Measurements from ENCODE around the gene THRB. TPM values are rescaled to one million over a fixed set of nuclear protein-coding genes. Genes with fewer than 3 reads are reported as not detected.
A peak's percentile ranks its signal among the peaks of the same experiment; 100 is the strongest.

THRB gene
- total RNA-seq, 2 experiments from 2014 or later, result not detected

DNA sequence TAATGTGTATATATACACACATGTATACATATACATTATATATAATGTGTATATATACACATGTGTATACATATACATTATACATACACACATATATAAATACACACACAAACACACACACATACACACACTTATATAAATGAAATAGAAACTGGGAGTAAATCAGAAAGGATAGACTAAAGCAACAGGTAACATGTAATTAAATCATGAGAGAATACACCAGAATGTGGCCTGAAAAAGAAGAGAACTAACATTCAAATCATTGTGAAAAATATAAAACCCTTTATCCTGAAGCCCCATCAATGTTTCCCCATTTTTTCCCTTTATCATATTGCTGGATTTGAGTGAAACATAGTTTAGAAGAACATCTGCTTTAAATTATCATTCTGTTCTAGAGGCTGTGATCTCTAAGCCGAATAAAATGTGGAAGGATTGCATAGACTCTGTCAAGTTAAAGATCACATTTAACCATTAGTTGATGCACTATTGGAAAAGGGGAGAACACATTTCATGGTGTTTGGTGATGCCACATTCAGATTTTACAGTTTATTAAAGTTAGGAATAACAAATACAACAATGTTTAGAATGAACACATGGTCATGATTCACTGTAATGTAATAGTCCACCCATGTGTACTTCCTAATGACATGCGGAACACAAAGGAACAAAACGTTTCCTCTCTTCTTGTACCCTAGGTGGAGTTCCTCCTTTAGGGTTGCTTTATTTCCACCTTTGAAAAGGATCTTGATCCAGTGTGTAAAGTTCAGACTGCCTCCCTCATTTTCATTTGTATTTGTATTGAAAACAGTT, 12.5 kb upstream of the THRB start:
- Mint-ChIP-seq H3K4me3 (no peak overlapping the region), H3K4me1 (peaks cover 3% of the 10 kb centered on the region), H3K36me3 (ENCODE audit: low read depth) (no peaks in the 10 kb centered on the region), H3K9me3 (no peaks in the 10 kb centered on the region), H3K27me3 (peaks cover 3% of the 10 kb centered on the region), H3K27ac (no peak overlapping the region)
- DNase-seq, result no peak
- ChIA-PET CTCF (no interaction called here), POLR2A (no interaction called here)

- H3K36me3 Mint-ChIP-seq (ENCODE audit: low read depth), result no peaks in the 10 kb centered on the region
These were observed 11.3 kb upstream of the THRB start for GRCh38 chr3:24505691-24506550.

DNA sequence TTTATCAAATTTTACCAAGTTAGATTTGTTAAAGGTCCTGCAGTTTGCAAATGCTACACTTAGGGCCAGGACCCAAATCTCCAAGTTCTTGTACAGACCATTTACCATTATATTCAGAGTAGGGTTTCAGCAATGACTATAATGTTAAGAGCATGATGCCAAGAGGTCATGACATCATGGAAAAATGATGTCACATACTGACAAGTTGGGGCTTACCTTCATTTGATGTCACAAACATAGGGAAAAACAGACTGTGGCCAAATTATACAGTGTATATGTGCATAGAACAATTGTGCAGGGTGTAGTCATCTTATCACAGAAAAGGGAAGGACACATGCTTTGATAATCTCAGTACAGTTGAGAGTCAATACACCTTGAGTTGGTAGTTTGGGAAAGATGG, 10.1 kb upstream of the THRB start:
- POLR2A ChIA-PET, result interaction anchor here (0.7 kb wide), 1 partner anchor 178 kb away, joined by 3 read pairs; no protein-coding TSS in a partner anchor
- no peak for DNase-seq
- Mint-ChIP-seq H3K4me1 (peaks cover 3% of the 10 kb centered on the region), H3K36me3 (ENCODE audit: low read depth) (no peaks in the 10 kb centered on the region), H3K27ac (no peak overlapping the region), H3K9me3 (no peaks in the 10 kb centered on the region), H3K27me3 (peaks cover 4% of the 10 kb centered on the region), H3K4me3 (no peak overlapping the region)
- CTCF ChIA-PET, result no interaction called here

More at GRCh38 chr3:24505691-24506550, 11.3 kb upstream of the THRB start:
- Mint-ChIP-seq H3K9me3 (no peaks in the 10 kb centered on the region), H3K27ac (no peak overlapping the region), H3K4me3 (no peak overlapping the region), H3K4me1 (peaks cover 3% of the 10 kb centered on the region), H3K27me3 (peaks cover 3% of the 10 kb centered on the region)
- ChIA-PET POLR2A (interaction anchor here (0.7 kb wide), 1 partner anchor 179 kb away, joined by 3 read pairs; no protein-coding TSS in a partner anchor), CTCF (no interaction called here)
- no peak for DNase-seq

DNA sequence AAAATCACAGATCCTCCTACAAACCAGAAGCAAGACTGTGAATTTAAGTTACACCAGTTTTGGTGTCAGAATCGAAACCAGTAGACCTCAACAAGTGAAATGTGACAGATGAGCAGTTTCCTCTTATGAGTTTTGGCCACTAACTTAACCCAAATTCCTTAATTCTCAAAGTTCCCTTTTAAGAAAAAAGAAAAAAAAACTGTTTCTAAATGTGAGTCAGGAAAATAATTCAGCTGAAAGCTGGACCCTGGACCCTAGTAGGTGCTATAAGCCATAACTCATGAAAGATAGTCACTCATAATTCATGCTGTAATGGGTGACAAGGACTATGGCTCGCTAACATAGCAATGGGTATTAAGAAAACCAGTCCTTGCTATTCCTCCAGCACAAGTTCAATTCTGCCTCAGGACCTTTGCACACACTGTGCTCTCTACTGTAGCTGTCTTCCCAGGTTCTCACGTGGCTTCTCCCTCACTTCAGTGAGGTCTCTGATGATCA, 9.0 kb upstream of the THRB start:
- no peaks in the 10 kb centered on the region for H3K36me3 Mint-ChIP-seq (ENCODE audit: low read depth)
- H3K27me3 Mint-ChIP-seq, result peaks cover 4% of the 10 kb centered on the region
- POLR2A ChIA-PET, result no interaction called here
- no peak overlapping the region for H3K4me3 Mint-ChIP-seq
- peaks cover 3% of the 10 kb centered on the region for H3K4me1 Mint-ChIP-seq
- H3K9me3 Mint-ChIP-seq, result no peaks in the 10 kb centered on the region
- H3K27ac Mint-ChIP-seq, result no peak overlapping the region
- no peak for DNase-seq
- CTCF ChIA-PET, result no interaction called here

DNA sequence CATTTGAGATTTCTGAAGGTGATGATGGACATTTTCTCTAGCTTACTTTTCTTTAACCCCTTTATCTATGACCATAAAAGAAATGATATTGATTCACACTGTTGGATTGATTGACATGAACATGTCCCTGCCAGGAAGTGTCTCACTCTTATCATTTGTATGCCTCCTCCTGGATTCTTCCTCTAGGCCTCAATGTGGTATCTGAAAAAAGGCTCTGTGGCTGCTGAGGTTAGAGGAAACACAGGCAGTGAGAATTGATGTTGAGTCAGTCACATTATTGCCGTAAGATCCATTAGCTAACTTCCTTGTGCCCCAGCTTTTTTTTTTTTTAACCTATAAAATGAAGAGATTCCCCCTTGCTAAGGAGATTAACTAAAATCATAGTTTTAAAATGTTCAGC, 8.0 kb upstream of the THRB start:
- H3K36me3 Mint-ChIP-seq (ENCODE audit: low read depth), result no peaks in the 10 kb centered on the region
- CTCF ChIA-PET, result interaction anchor here (0.6 kb wide), 1 partner anchor 126 kb away, joined by 3 read pairs; no protein-coding TSS in a partner anchor
- H3K27ac Mint-ChIP-seq, result no peak overlapping the region
- no peaks in the 10 kb centered on the region for H3K9me3 Mint-ChIP-seq
- no peak overlapping the region for H3K4me3 Mint-ChIP-seq
- peaks cover 3% of the 10 kb centered on the region for H3K4me1 Mint-ChIP-seq
- no peak for DNase-seq
- H3K27me3 Mint-ChIP-seq, result peaks cover 11% of the 10 kb centered on the region
- POLR2A ChIA-PET, result no interaction called here

DNA sequence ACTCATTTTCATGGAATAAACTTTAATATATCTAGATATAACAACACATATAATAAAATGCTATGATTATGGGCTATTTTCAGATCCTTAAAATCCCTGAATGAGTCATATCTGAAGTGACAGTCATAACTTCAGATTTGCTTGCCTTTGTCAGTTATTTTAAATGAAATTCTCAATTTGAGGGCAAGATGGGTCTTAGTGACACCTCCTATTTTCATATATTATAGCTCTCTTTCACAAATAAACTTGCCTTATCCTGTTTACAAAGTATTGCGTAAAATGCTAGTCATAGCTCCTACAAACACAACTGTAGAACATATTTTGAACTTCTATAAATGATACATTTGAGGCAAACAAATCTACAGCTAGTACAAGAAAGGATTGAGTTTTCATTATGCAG, 6.2 kb upstream of the THRB start:
- Mint-ChIP-seq H3K27me3 (peaks cover 25% of the 10 kb centered on the region), H3K27ac (no peak overlapping the region), H3K4me1 (peaks cover 3% of the 10 kb centered on the region), H3K36me3 (ENCODE audit: low read depth) (no peaks in the 10 kb centered on the region), H3K9me3 (no peaks in the 10 kb centered on the region), H3K4me3 (no peak overlapping the region)
- no peak for DNase-seq
- CTCF ChIA-PET, result no interaction called here
- POLR2A ChIA-PET, result no interaction called here

DNA sequence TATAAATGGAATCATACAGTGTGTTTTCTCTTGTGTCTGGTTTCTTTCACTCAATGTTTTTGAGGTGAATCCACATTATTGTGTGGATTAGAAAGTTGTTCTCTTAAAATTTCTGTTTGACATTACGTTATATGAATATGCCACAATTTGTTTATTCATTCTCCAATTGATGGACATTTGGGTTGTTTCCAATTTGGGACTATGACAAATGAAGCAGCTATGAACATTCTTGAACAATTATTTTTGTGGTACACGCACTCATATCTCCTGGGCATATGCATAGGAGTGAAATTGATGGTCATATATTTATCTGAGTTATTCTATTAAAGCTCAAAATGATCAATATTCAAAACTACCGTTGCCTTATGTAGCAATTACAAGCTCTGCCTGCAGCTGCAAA, 5.3 kb upstream of the THRB start:
- no peak for DNase-seq
- ChIA-PET CTCF (interaction anchor here (0.6 kb wide), 1 partner anchor 177 kb away, joined by 3 read pairs; no protein-coding TSS in a partner anchor), POLR2A (no interaction called here)
- Mint-ChIP-seq H3K9me3 (no peaks in the 10 kb centered on the region), H3K27ac (no peak overlapping the region), H3K4me3 (no peak overlapping the region), H3K36me3 (ENCODE audit: low read depth) (no peaks in the 10 kb centered on the region), H3K4me1 (peaks cover 5% of the 10 kb centered on the region), H3K27me3 (peaks cover 30% of the 10 kb centered on the region)

GRCh38 chr3:24498796-24499195, 4.1 kb upstream of the THRB start:
- no peak for DNase-seq
- Mint-ChIP-seq H3K36me3 (ENCODE audit: low read depth) (no peaks in the 10 kb centered on the region), H3K27ac (no peak overlapping the region), H3K9me3 (no peaks in the 10 kb centered on the region), H3K27me3 (peaks cover 38% of the 10 kb centered on the region), H3K4me1 (peaks cover 5% of the 10 kb centered on the region), H3K4me3 (no peak overlapping the region)
- ChIA-PET CTCF (no interaction called here), POLR2A (no interaction called here)

GRCh38 chr3:24498391-24498790, 3.7 kb upstream of the THRB start:
- no peaks in the 10 kb centered on the region for H3K36me3 Mint-ChIP-seq (ENCODE audit: low read depth)
- H3K27me3 Mint-ChIP-seq, result peaks cover 42% of the 10 kb centered on the region
- H3K27ac Mint-ChIP-seq, result no peak overlapping the region
- no peak for DNase-seq
- H3K4me1 Mint-ChIP-seq, result peaks cover 5% of the 10 kb centered on the region
- no peak overlapping the region for H3K4me3 Mint-ChIP-seq
- ChIA-PET POLR2A (no interaction called here), CTCF (no interaction called here)
- H3K9me3 Mint-ChIP-seq, result no peaks in the 10 kb centered on the region

DNA sequence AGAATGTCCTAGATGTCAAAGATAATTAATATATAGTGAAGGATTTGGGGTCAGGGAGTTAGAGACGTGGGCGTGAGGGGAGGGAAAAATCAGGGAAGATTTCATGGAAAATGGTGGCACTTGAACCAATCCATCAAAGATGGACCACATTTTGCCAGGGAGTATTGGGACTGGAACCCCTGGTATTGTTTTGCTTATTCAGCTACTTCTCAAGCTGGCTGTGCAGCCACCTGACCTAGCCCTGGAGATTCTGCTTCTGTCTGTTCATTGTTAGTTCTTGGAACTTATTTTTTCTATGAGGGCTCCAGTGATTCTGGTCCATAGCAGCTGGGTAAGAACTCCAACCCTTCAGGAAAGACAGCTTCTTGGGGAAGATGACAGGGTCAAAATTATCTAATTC, 3.3 kb upstream of the THRB start:
- peaks cover 47% of the 10 kb centered on the region for H3K27me3 Mint-ChIP-seq
- ChIA-PET POLR2A (no interaction called here), CTCF (no interaction called here)
- no peaks in the 10 kb centered on the region for H3K9me3 Mint-ChIP-seq
- H3K4me1 Mint-ChIP-seq, result peaks cover 5% of the 10 kb centered on the region
- no peak overlapping the region for H3K4me3 Mint-ChIP-seq
- DNase-seq, result no peak
- H3K27ac Mint-ChIP-seq, result no peak overlapping the region
- no peaks in the 10 kb centered on the region for H3K36me3 Mint-ChIP-seq (ENCODE audit: low read depth)

DNA sequence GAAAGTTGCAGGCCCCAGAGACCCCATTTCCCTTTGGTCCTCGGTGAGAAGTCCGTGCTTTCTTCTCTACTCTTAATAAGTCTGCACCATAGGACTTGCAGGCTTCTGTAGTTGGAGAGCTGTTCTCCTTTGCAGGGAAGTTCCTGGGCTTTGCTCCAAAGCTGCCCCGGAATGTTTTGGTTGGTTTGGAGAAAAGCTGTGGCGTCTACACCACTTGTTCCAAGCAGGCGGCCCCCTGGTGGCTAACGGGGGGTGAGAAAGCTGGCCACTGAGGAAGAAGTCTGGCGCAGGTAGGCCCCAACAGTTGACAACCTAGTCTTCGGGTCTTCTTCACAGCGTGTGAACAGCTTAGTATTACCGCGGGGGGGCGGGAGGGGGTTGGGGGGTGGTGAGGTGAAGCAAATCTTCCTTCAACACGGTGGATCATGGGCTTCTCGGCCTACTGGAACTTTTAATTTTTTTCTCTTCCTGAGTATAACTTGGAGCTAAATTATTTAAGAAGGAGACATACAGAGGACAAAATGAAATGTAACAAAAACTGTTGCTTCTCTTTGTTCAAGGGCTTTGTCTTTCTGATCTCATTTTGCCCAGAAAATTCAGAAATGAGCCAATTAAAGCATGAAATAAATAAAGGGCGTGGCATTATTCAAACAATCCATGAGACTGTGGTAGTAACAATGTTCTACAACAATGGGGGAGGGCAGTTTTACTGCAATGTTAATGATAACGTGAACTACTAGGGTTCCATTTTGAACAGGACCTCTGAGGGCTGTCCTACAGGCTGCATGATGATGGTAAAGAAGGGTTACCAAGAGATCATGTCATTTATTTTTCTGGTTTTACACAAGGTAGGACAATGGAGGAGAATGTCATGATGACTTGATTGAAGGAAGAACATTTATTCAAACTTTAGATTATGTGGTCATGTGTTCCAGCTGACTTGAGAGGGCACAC, 2.2 kb upstream of the THRB start:
- POLR2A ChIA-PET, result no interaction called here

DNA sequence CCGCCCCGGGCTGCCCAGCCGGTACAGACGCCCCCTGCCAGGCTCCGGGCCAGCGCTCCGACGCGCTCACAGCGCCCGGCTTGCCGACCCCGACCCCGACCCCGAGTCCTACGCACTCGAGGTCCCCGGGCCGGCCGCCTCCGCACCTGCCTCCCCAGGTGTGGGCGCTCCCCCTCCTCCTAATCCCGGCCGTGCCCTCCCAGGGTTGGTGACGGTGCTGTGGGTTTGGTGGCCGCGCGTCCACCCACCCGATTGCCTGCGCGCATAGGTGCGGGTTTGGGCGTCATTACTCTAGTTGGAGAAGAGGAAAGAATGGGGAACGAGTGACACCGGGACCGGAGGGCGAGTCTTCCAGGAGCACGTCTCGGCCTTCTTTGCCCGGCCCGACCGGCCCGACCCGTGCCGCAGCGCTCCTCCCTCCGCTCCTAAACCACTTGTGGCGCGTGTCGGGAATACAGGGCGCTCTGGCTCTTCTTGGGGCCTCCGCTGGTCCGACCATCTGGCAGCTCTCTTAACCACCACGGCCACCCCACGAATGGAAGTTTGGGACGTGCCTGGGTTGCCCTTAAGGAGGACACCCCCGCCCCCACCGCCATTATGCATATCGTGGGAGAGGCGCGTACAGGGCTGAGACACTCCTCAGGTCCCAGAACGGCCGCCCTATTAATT, 810 bp upstream of the THRB start:
- peak overlapping the region; percentile 27 for H3K4me3 Mint-ChIP-seq
- no peak overlapping the region for H3K27ac Mint-ChIP-seq
- ChIA-PET POLR2A (no interaction called here), CTCF (no interaction called here)
- H3K4me1 Mint-ChIP-seq, result peaks cover 1% of the 10 kb centered on the region
- H3K9me3 Mint-ChIP-seq, result no peaks in the 10 kb centered on the region
- H3K27me3 Mint-ChIP-seq, result peaks cover 53% of the 10 kb centered on the region
- no peak for DNase-seq
- no peaks in the 10 kb centered on the region for H3K36me3 Mint-ChIP-seq (ENCODE audit: low read depth)

More for the DNA sequence above, 2.2 kb upstream of the THRB start:
- no peak overlapping the region for H3K4me3 Mint-ChIP-seq
- DNase-seq, result no peak
- peaks cover 53% of the 10 kb centered on the region for H3K27me3 Mint-ChIP-seq
- H3K4me1 Mint-ChIP-seq, result peaks cover 1% of the 10 kb centered on the region
- H3K36me3 Mint-ChIP-seq (ENCODE audit: low read depth), result no peaks in the 10 kb centered on the region
- no peak overlapping the region for H3K27ac Mint-ChIP-seq
- no peaks in the 10 kb centered on the region for H3K9me3 Mint-ChIP-seq
- CTCF ChIA-PET, result no interaction called here

All from activated CD4-positive, alpha-beta T cell treated with anti-CD3 and anti-CD28 coated beads, Interleukin-2, amount 10 ng/mL, durations not matched to agents 7 days and 5 days (primary cell).